HL-60 (cell line): ENCODE measurements around the gene PRELID2.

ENCODE experiments used
- DNase-seq, 2 experiments: peaks; one replicate each; pipeline ENCODE4 v3.0.0-alpha.2; 2010 to 2020; ENCODE audit warnings: low read depth in 1 of 2, low spot score in 1 of 2
- H3K27ac ChIP-seq: fragments of 250-450 bp; sonication (Bioruptor Pico); replicated peaks from 2 replicates; pipeline ENCODE4 v1.5.1; 2020; ENCODE audit warnings: mild to moderate bottlenecking, moderate library complexity
- H3K27me3 ChIP-seq: fragments of 250-450 bp; sonication (Bioruptor Pico); 2 replicates; pipeline ENCODE4 v1.5.1; 2021; ENCODE audit warnings: mild to moderate bottlenecking, moderate library complexity; ENCODE audit not compliant: insufficient read depth, poor library complexity, severe bottlenecking
- H3K4me3 ChIP-seq: replicated peaks from 2 replicates; pipeline ENCODE4 v1.5.1; 2011; ENCODE audit warnings: mild to moderate bottlenecking, control low read depth, low read length; ENCODE audit not compliant: insufficient read depth
- GABPA ChIP-seq: IDR thresholded peaks from 2 replicates; pipeline ENCODE4 v1.6.1; 2012; ENCODE audit warnings: low read depth
- POLR2AphosphoS5 ChIP-seq: IDR thresholded peaks from 2 replicates; pipeline ENCODE4 v1.6.1; 2012; ENCODE audit warnings: low read depth
- SPI1 ChIP-seq: IDR thresholded peaks from 2 replicates; pipeline ENCODE4 v1.6.1; 2012; ENCODE audit warnings: low read depth, mild to moderate bottlenecking, borderline replicate concordance
- TF ChIP-seq, protein P1 (sequence below): IDR thresholded peaks from one replicate; pipeline ENCODE4 v1.5.1; 2011; ENCODE audit warnings: low read length, control low read depth, inconsistent platforms; ENCODE audit not compliant: insufficient read depth
- TF ChIP-seq, protein P2 (sequence below): IDR thresholded peaks from 2 replicates; pipeline ENCODE4 v1.6.1; 2012; ENCODE audit warnings: low read depth; ENCODE audit not compliant: insufficient replicate concordance

PRELID2 gene

DNA sequence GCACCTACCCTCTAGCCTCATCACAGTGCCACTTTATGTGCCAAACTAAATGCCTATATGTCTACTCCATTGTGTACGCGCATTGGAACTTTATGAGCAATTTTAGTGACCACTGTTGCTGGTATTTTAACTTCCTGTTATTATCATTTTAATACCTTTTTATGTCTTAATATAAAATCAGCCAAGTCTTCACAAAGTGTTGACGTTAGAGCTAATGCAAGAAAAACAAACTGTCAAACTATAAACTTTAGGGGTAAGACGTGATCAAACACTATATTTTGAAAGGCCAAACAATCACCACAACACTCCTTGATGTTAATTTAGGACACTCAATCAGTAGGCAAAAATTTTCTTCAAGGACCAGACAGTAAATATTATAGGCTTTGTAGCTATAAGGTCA lies 73.9 kb downstream of the PRELID2 start:
- H3K27ac ChIP-seq, result no peak overlapping the region
- TF ChIP-seq, protein P1, sequence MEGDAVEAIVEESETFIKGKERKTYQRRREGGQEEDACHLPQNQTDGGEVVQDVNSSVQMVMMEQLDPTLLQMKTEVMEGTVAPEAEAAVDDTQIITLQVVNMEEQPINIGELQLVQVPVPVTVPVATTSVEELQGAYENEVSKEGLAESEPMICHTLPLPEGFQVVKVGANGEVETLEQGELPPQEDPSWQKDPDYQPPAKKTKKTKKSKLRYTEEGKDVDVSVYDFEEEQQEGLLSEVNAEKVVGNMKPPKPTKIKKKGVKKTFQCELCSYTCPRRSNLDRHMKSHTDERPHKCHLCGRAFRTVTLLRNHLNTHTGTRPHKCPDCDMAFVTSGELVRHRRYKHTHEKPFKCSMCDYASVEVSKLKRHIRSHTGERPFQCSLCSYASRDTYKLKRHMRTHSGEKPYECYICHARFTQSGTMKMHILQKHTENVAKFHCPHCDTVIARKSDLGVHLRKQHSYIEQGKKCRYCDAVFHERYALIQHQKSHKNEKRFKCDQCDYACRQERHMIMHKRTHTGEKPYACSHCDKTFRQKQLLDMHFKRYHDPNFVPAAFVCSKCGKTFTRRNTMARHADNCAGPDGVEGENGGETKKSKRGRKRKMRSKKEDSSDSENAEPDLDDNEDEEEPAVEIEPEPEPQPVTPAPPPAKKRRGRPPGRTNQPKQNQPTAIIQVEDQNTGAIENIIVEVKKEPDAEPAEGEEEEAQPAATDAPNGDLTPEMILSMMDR, result no peak
- no peak for TF ChIP-seq GABPA
- no peaks in the 10 kb centered on the region for H3K27me3 ChIP-seq
- no peak overlapping the region for H3K4me3 ChIP-seq
- no peak for DNase-seq

DNA sequence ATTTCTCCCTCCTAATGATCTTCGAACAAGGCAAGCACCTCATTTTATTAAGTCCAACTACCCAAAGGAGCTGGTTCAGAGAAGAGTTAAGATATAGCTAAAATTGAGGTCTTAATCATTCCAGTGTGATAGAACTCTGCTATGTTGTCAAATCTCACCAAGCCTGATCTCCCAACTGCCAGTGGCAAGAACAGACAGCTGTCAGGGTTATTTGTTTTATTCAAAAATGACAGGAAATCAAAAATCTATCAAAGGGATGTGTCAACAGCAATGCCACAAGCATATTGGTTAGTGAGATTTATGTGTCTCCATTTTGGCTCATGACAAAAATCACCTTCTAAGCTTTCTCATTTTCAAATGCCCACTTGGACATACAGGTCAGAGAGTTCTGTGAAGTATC lies 74.5 kb downstream of the PRELID2 start:
- DNase-seq, result no peak
- TF ChIP-seq SPI1 (no peak), GABPA (no peak), POLR2AphosphoS5 (no peak)
- TF ChIP-seq, protein P1, result no peak
- TF ChIP-seq, protein P2, sequence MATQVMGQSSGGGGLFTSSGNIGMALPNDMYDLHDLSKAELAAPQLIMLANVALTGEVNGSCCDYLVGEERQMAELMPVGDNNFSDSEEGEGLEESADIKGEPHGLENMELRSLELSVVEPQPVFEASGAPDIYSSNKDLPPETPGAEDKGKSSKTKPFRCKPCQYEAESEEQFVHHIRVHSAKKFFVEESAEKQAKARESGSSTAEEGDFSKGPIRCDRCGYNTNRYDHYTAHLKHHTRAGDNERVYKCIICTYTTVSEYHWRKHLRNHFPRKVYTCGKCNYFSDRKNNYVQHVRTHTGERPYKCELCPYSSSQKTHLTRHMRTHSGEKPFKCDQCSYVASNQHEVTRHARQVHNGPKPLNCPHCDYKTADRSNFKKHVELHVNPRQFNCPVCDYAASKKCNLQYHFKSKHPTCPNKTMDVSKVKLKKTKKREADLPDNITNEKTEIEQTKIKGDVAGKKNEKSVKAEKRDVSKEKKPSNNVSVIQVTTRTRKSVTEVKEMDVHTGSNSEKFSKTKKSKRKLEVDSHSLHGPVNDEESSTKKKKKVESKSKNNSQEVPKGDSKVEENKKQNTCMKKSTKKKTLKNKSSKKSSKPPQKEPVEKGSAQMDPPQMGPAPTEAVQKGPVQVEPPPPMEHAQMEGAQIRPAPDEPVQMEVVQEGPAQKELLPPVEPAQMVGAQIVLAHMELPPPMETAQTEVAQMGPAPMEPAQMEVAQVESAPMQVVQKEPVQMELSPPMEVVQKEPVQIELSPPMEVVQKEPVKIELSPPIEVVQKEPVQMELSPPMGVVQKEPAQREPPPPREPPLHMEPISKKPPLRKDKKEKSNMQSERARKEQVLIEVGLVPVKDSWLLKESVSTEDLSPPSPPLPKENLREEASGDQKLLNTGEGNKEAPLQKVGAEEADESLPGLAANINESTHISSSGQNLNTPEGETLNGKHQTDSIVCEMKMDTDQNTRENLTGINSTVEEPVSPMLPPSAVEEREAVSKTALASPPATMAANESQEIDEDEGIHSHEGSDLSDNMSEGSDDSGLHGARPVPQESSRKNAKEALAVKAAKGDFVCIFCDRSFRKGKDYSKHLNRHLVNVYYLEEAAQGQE, result no peak
- no peak overlapping the region for H3K27ac ChIP-seq
- no peaks in the 10 kb centered on the region for H3K27me3 ChIP-seq
- H3K4me3 ChIP-seq, result no peak overlapping the region

DNA sequence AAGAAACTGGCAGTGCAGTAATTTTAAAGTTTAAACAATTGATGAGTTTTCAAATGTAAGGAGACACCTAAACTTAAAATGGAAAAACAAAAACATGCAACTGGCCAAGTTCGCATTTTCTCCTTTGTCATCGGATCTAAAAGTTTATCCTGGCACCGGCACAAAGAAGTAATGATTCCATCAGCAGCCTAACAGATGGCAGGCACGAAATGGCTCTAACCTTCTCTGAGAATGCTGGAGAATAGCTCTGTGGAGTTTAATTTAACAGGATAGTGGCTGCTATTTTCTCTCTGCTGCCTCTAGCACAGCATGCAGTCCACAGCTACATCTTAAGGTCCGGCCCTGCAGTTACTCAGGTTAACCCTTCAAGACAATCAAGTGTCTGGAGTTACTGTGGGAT lies 82.2 kb downstream of the PRELID2 start:
- TF ChIP-seq, protein P1, result no peak
- TF ChIP-seq GABPA (no peak), SPI1 (no peak), POLR2AphosphoS5 (no peak)
- TF ChIP-seq, protein P2, result no peak
- Histone ChIP-seq H3K4me3 (no peak overlapping the region), H3K27me3 (no peaks in the 10 kb centered on the region), H3K27ac (no peak overlapping the region)
- DNase-seq, result no peak

DNA sequence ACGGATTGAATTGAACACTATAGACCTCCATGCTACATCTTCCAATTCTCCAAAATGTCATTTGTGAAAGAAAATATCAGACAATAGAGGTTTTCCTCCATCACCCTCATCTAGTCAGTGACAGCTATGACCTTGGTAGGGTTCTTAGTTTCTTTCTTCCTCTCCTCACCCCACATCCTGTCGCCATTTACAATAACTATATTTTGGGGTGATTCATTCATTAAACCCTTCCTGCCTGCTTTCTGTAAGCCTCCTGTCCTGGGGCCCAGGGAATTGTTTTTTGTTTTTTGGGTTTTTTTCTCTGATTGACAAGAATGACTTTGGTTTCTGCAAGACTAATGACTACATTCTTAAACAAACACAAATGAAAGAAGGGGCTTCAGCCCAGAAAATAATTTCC lies 82.6 kb downstream of the PRELID2 start:
- no peak for DNase-seq
- H3K27me3 ChIP-seq, result no peaks in the 10 kb centered on the region
- no peak overlapping the region for H3K4me3 ChIP-seq
- TF ChIP-seq GABPA (no peak), SPI1 (no peak), POLR2AphosphoS5 (no peak)
- TF ChIP-seq, protein P1, result no peak
- TF ChIP-seq, protein P2, result no peak
- no peak overlapping the region for H3K27ac ChIP-seq
